ENCODE data around the gene CPT1A.

The CPT1A gene

GRCh38 chr11:68714060-68714856, 127.5 kb downstream of the CPT1A start:
- DNase-seq (ENCODE audit: low read depth in 2 of 2), result no peak
- no peak for TF ChIP-seq CTCF (IDR thresholded peaks at IDR 0.05; ENCODE audit: low read depth, low read length)

GRCh38 chr11:68711114-68711513, 130.6 kb downstream of the CPT1A start:
- H3K4me3 ChIP-seq (replicated peaks in 1 of 2; ENCODE audit: low read depth in 2 of 2, low read length in 2 of 2), result no peak overlapping the region
- TF ChIP-seq CTCF (IDR thresholded peaks at IDR 0.05; ENCODE audit: low read depth, low read length), result no peak

More at GRCh38 chr11:68714060-68714856, 127.5 kb downstream of the CPT1A start:
- H3K4me3 ChIP-seq (replicated peaks in 1 of 2; ENCODE audit: low read depth in 2 of 2, low read length in 2 of 2), result no peak overlapping the region

GRCh38 chr11:68710409-68710808, 131.3 kb downstream of the CPT1A start:
- no peak for DNase-seq (ENCODE audit: low read depth in 2 of 2)
- TF ChIP-seq CTCF (IDR thresholded peaks at IDR 0.05; ENCODE audit: low read depth, low read length), result no peak
- H3K4me3 ChIP-seq (replicated peaks in 1 of 2; ENCODE audit: low read depth in 2 of 2, low read length in 2 of 2), result no peak overlapping the region

More at GRCh38 chr11:68711114-68711513, 130.6 kb downstream of the CPT1A start:
- DNase-seq (ENCODE audit: low read depth in 2 of 2), result no peak

GRCh38 chr11:68709062-68709461, 132.7 kb downstream of the CPT1A start:
- TF ChIP-seq CTCF (IDR thresholded peaks at IDR 0.05; ENCODE audit: low read depth, low read length), result no peak
- no peak for DNase-seq (ENCODE audit: low read depth in 2 of 2)
- H3K4me3 ChIP-seq (replicated peaks in 1 of 2; ENCODE audit: low read depth in 2 of 2, low read length in 2 of 2), result no peak overlapping the region

- no peak for DNase-seq (ENCODE audit: low read depth in 2 of 2)
Measured at GRCh38 chr11:68707527-68707926, 134.2 kb downstream of the CPT1A start.

GRCh38 chr11:68704887-68705286, 136.8 kb downstream of the CPT1A start:
- H3K4me3 ChIP-seq (replicated peaks in 1 of 2; ENCODE audit: low read depth in 2 of 2, low read length in 2 of 2), result no peak overlapping the region
- DNase-seq (ENCODE audit: low read depth in 2 of 2), result no peak
- TF ChIP-seq CTCF (IDR thresholded peaks at IDR 0.05; ENCODE audit: low read depth, low read length), result no peak

More at GRCh38 chr11:68707527-68707926, 134.2 kb downstream of the CPT1A start:
- no peak overlapping the region for H3K4me3 ChIP-seq (replicated peaks in 1 of 2; ENCODE audit: low read depth in 2 of 2, low read length in 2 of 2)
- TF ChIP-seq CTCF (IDR thresholded peaks at IDR 0.05; ENCODE audit: low read depth, low read length), result no peak
